DND-41 (cell line): ENCODE results near the gene PIGW.

ENCODE experiments used
- ATAC-seq: fragments of 200-7000 bp; cut with Tn5 transposase; 3 replicates; pipeline ENCODE4 v1.9.1; 2021; ENCODE audit warnings: low read depth; ENCODE audit not compliant: insufficient read depth
- DNase-seq: peaks from one replicate; pipeline ENCODE4 v3.0.0-alpha.2; 2020
- H2AFZ ChIP-seq: 2 replicates; pipeline ENCODE4 v1.6.0; 2012; ENCODE audit warnings: low read depth, low read length
- H3K27ac ChIP-seq: 2 replicates; pipeline ENCODE4 v1.5.1; 2012; ENCODE audit warnings: low read length, inconsistent platforms
- H3K27me3 ChIP-seq: fragments of 200-600 bp; sonication (generic); 2 replicates; pipeline ENCODE4 v1.6.0; 2012; ENCODE audit warnings: low read length, mild to moderate bottlenecking, inconsistent platforms; ENCODE audit not compliant: insufficient read depth, poor library complexity
- H3K36me3 ChIP-seq: 2 replicates; pipeline ENCODE4 v1.5.1; 2012; ENCODE audit warnings: low read length, inconsistent platforms; ENCODE audit not compliant: insufficient read depth
- H3K4me1 ChIP-seq: 2 replicates; pipeline ENCODE4 v1.5.1; 2012; ENCODE audit warnings: mild to moderate bottlenecking, low read length; ENCODE audit not compliant: insufficient read depth
- H3K4me2 ChIP-seq: 2 replicates; pipeline ENCODE4 v1.6.0; 2012; ENCODE audit warnings: mild to moderate bottlenecking, moderate library complexity, low read length, inconsistent platforms; ENCODE audit not compliant: insufficient read depth
- H3K4me3 ChIP-seq, 2 experiments: fragments of 200-600 bp in 1 of 2; shearing (Covaris generic) in 1 of 2; 2 replicates each; pipeline ENCODE4 v1.5.1; 2012 to 2016; ENCODE audit warnings: inconsistent platforms in 2 of 2, low read length in 2 of 2, mild to moderate bottlenecking in 2 of 2, low read depth in 1 of 2, moderate library complexity in 1 of 2
- H3K79me2 ChIP-seq: 2 replicates; pipeline ENCODE4 v1.6.0; 2012; ENCODE audit warnings: low read length, inconsistent platforms; ENCODE audit not compliant: insufficient read depth
- H3K9ac ChIP-seq: 2 replicates; pipeline ENCODE4 v1.6.0; 2012; ENCODE audit warnings: low read depth, mild to moderate bottlenecking, inconsistent platforms, low read length, moderate library complexity
- H3K9me3 ChIP-seq: 2 replicates; pipeline ENCODE4 v1.5.1; 2012; ENCODE audit warnings: low read length, moderate library complexity, mild to moderate bottlenecking, inconsistent platforms; ENCODE audit not compliant: insufficient read depth, severe bottlenecking
- H4K20me1 ChIP-seq: 2 replicates; pipeline ENCODE4 v1.6.0; 2012; ENCODE audit warnings: low read length; ENCODE audit not compliant: insufficient read depth
- EZH2 ChIP-seq: IDR thresholded peaks from 3 replicates; pipeline ENCODE4 v1.6.1; 2012; ENCODE audit warnings: borderline replicate concordance, low read depth, mild to moderate bottlenecking, moderate library complexity, low read length, inconsistent platforms; ENCODE audit not compliant: severe bottlenecking
- TF ChIP-seq, protein P1 (sequence below): IDR thresholded peaks from 2 replicates; pipeline ENCODE4 v1.5.1; 2012; ENCODE audit warnings: borderline replicate concordance, low read length, moderate library complexity, mild to moderate bottlenecking; ENCODE audit not compliant: poor library complexity, severe bottlenecking; ENCODE audit errors: extremely low read depth

PIGW gene

DNA sequence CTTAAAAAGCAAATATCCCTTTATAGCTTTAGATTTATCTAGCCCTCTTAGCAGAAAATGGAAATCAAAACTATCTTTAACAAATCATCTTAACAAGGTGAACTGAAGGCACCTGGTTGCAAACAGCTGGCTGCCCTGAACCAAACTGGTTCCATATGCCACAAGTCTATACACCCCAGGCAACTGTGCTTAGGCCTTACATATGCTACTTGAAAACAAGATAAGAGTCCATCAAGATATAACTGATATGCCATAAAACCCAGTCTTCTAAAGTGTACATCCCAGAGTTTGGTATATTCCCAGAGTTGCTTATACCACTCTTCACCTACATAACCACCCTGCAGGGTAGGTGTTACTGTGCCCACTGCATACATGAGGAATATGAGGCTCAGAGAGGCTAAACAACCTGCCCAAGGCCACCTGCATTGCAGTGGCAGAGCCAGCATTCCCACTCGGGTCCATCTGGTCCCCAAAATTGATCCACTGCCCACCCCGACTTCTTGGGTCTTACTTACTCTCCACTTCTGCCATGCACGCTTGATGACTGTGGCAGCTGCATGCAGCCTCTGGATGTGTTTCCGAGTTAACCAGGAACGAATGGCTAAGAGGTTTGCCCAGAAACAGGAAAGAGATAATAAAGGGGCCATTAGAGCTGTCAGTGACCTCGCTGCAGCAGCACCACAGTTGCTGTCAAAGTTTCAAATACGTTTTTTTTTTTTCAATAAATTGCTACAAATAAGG, 36.1 kb upstream of the PIGW start:
- Histone ChIP-seq H2AFZ (no peak overlapping the region), H3K27ac (no peak overlapping the region), H3K27me3 (no peaks in the 10 kb centered on the region), H3K4me2 (no peak overlapping the region), H3K4me3 (no peak overlapping the region), H4K20me1 (peaks cover 10% of the 10 kb centered on the region), H3K79me2 (no peaks in the 10 kb centered on the region; the same call in 1 of the 2 replicates), H3K4me1 (no peaks in the 10 kb centered on the region), H3K9me3 (no peaks in the 10 kb centered on the region), H3K36me3 (peaks cover 96% of the 10 kb centered on the region), H3K9ac (no peak overlapping the region)
- ATAC-seq (no peak), DNase-seq (no peak)
- TF ChIP-seq EZH2 = no peak
- TF ChIP-seq, protein P1, sequence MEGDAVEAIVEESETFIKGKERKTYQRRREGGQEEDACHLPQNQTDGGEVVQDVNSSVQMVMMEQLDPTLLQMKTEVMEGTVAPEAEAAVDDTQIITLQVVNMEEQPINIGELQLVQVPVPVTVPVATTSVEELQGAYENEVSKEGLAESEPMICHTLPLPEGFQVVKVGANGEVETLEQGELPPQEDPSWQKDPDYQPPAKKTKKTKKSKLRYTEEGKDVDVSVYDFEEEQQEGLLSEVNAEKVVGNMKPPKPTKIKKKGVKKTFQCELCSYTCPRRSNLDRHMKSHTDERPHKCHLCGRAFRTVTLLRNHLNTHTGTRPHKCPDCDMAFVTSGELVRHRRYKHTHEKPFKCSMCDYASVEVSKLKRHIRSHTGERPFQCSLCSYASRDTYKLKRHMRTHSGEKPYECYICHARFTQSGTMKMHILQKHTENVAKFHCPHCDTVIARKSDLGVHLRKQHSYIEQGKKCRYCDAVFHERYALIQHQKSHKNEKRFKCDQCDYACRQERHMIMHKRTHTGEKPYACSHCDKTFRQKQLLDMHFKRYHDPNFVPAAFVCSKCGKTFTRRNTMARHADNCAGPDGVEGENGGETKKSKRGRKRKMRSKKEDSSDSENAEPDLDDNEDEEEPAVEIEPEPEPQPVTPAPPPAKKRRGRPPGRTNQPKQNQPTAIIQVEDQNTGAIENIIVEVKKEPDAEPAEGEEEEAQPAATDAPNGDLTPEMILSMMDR = no peak

DNA sequence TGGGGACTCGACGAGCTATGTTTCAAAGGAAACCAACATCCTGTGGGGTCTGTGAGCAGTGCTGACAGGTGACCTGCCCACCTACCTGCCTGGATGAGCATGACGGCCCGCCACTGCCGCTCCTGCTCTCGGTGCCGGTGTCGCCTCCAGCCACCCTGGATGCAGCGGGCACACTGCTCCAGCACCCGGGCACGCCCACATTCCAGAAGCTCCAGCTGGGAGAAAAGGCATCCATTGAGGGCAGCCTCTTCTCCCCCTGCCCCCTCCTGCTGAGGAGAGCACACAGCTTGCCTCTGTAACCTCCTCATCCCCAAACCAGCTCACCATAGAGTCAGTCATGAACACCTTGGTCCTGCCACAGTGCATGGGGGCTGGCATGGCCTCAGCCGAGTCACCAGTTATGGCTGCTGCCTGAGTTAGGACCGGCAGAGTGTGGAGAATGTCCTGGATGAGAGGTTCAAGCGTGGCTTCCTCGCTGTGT, 34.0 kb upstream of the PIGW start:
- ATAC-seq = no peak
- Histone ChIP-seq H3K4me2 (no peak overlapping the region), H3K9me3 (no peaks in the 10 kb centered on the region), H3K4me1 (no peaks in the 10 kb centered on the region), H3K4me3 (no peak overlapping the region), H4K20me1 (no peaks in the 10 kb centered on the region), H3K27ac (no peak overlapping the region), H3K9ac (no peak overlapping the region), H3K79me2 (no peaks in the 10 kb centered on the region), H3K27me3 (no peaks in the 10 kb centered on the region), H3K36me3 (peaks cover 94% of the 10 kb centered on the region), H2AFZ (no peak overlapping the region)
- peak; percentile 2 for DNase-seq
- TF ChIP-seq, protein P1 = no peak
- TF ChIP-seq EZH2 = no peak

DNA sequence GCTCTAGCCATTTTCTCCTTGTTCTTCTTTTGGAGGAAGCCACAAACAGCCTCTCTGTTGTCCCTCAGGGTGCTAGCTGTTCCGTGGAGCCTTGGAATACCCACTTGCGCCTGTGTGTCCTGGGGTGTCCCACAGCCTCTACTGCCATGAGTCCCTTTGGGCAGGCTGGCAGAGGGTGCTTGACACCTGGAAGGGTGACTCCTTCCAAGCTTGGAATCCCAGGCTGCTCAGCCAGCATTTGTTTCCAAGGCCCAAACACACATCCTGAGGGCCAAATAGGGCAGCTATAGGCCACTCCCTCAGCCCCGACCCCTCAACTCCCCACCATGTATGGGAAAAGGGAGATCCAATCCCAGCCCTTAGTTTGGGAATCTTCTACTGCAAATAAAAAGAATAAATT, 33.4 kb upstream of the PIGW start:
- no peak for ATAC-seq
- Histone ChIP-seq H3K4me2 (no peak overlapping the region), H3K4me3 (no peak overlapping the region), H3K9ac (no peak overlapping the region), H3K9me3 (no peaks in the 10 kb centered on the region), H3K36me3 (peaks cover 94% of the 10 kb centered on the region), H2AFZ (no peak overlapping the region), H3K27me3 (no peaks in the 10 kb centered on the region), H3K27ac (no peak overlapping the region), H3K79me2 (no peaks in the 10 kb centered on the region), H4K20me1 (no peaks in the 10 kb centered on the region), H3K4me1 (no peaks in the 10 kb centered on the region)
- peak; percentile 2 for DNase-seq
- TF ChIP-seq EZH2 = no peak
- TF ChIP-seq, protein P1 = no peak
